ENCODE measurements around the gene ZBTB45.
"Not testable (repeated sequence)": the region's sequence is repeated elsewhere in the genome, so short reads cannot be mapped to it uniquely, and the experiment has no call there.

Gene ZBTB45

GRCh38 chr19:58474997-58475713 is 44.5 kb downstream of the ZBTB45 start:
- DNase-seq (ENCODE audit: low read depth): no peak

GRCh38 chr19:58474291-58474996 is 45.2 kb downstream of the ZBTB45 start:
- no peak for DNase-seq (ENCODE audit: low read depth)

GRCh38 chr19:58473775-58474174 is 45.8 kb downstream of the ZBTB45 start:
- no peak for DNase-seq (ENCODE audit: low read depth)

DNA sequence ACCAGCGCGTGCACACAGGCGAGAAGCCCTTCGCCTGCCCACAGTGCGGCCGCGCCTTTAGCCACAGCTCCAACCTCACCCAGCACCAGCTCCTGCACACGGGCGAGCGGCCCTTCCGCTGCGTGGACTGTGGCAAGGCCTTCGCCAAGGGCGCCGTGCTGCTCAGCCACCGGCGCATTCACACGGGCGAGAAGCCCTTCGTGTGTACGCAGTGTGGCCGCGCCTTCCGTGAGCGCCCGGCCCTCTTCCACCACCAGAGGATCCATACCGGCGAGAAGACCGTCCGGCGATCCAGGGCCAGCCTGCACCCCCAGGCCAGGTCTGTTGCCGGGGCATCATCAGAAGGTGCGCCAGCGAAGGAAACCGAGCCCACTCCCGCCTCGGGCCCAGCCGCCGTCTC is 47.9 kb downstream of the ZBTB45 start:
- DNase-seq (ENCODE audit: low read depth): no peak

DNA sequence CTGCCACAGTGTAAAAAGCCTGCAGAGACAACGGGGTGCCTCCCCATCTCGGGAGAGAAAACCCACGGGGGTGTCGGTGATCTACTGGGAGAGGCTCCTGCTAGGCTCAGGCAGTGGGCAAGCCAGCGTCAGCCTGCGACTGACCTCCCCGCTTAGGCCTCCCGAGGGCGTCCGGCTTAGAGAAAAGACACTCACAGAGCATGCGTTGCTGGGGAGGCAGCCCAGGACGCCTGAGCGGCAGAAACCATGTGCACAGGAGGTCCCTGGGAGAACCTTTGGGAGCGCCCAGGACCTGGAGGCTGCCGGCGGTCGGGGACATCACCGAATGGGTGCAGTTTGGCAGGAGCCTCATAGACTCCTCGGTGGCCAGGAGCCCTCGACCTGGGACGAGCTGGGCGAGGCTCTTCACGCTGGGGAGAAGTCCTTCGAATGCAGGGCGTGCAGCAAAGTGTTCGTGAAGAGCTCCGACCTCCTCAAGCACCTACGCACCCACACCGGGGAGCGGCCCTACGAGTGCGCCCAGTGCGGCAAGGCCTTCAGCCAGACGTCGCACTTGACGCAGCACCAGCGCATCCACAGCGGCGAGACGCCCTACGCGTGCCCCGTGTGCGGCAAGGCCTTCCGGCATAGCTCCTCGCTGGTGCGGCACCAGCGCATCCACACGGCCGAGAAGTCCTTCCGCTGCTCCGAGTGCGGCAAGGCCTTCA is 48.6 kb downstream of the ZBTB45 start:
- not testable (repeated sequence) for DNase-seq (ENCODE audit: low read depth)

GRCh38 chr19:58469241-58470013 is 50.2 kb downstream of the ZBTB45 start:
- no peak for DNase-seq (ENCODE audit: low read depth)

GRCh38 chr19:58468216-58468839 is 51.3 kb downstream of the ZBTB45 start:
- no peak for DNase-seq (ENCODE audit: low read depth)

GRCh38 chr19:58466760-58467589 is 52.6 kb downstream of the ZBTB45 start, which contains the start of gene ZNF324:
TSS of gene ZNF324 (plus strand) at chr19:58467080. CDS start at chr19:58469186, 2,106 bp downstream.
- DNase-seq (ENCODE audit: low read depth): peak; percentile 85

DNA sequence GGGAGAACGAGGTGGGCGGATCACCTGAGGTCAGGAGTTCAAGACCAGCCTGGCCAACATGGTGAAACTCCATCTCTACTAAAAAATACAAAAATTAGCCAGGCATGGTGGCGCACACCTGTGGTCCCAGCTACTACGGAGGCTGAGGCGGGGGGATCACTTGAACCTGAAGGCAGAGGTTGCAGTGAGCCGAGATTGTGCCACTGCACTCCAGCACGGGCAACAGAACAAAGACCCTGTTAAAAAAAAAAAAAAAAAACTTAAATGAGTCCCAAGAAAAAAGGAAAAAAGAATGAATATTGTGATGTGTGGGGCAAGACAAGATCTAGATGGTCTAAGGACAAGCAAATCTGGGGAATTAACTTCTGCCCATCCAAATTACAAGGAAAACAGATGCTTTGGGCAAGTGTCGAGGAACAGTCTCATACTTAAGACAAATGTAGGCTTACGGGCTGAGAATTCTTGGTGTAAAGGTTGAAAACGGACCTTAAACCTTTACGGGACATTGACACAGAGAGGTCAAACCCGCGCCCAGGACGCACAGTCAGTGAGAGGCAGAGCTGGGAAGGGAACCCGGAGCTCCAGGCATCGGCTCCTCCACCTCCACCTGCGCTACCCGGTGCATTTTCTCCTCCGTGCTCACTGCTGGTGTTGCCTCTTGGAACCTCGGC is 53.4 kb downstream of the ZBTB45 start:
- DNase-seq (ENCODE audit: low read depth): no peak

Measured in fibroblast of the conjunctiva (primary cell).